ENCODE measurements around the gene PCDH9.
"Not testable (repeated sequence)": the region's sequence is repeated elsewhere in the genome, so short reads cannot be mapped to it uniquely, and the experiment has no call there.

The PCDH9 gene

DNA sequence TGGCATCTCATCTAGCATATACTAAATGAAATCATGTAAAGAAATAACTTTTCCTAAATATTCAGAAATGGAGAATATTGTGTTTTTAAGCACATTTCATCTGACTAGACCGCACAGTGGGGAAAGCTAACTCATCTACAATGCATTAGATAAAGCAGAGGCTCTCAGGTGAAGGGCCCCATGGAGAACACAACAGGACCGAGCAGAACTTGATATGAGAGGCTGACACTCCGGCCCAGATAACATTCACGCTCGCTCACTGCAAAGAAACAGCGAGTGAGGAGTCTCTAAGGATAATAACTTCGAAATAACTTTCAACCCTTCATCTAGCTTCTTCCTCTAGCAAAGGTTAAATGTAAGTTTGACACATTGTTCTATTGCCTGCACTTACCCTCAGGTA, 130.6 kb downstream of the PCDH9 start:
- H3K4me3 ChIP-seq (ENCODE audit: low read depth, low read length): no peak overlapping the region
- TF ChIP-seq CTCF (IDR thresholded peaks at IDR 0.05; ENCODE audit: borderline replicate concordance, insufficient read depth, low read depth, low read length): no peak

GRCh38 chr13:67097892-67098452, 132.2 kb downstream of the PCDH9 start:
- TF ChIP-seq CTCF (IDR thresholded peaks at IDR 0.05; ENCODE audit: borderline replicate concordance, insufficient read depth, low read depth, low read length): no peak
- H3K4me3 ChIP-seq (ENCODE audit: low read depth, low read length): no peak overlapping the region

DNA sequence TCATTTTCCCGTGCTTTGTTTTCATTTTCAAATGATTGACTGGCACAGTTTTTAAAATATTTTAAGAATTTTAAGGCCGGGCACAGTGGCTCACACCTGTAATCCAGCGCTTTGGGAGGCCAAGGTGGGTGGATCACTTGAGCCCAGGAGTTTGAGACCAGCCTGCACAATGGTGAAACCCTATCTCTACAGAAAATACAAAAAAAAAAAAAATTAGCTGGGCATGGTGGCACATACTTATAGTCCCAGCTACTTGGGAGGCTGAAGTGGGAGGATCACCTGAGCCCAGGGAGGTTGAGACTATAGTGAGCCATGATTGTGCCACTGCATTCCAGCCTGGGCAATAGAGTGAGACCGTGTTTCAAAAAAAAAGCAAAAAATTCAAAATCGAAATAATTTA, 133.2 kb downstream of the PCDH9 start:
- not testable (repeated sequence) for H3K4me3 ChIP-seq (ENCODE audit: low read depth, low read length)

GRCh38 chr13:67096418-67096817, 133.7 kb downstream of the PCDH9 start:
- no peak for TF ChIP-seq CTCF (IDR thresholded peaks at IDR 0.05; ENCODE audit: borderline replicate concordance, insufficient read depth, low read depth, low read length)
- no peak overlapping the region for H3K4me3 ChIP-seq (ENCODE audit: low read depth, low read length)

DNA sequence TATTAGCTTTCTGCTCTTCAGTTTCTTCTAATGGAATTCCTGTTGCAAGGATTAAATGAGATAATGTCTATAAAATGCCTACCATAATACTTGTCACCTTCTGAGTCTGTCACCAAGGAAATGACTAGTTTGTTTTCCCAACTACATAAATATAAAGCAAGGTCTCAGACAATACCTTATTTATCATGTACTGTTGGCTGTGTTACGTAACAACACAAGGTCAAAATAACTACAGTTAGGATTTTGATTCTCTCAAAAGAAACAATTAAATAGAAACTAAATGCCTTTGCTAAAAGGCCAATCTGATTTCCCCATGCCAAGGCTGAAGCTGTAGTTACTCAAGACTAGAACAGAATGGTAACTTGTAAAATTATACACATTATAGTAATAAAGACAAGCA, 134.5 kb downstream of the PCDH9 start:
- no peak for TF ChIP-seq CTCF (IDR thresholded peaks at IDR 0.05; ENCODE audit: borderline replicate concordance, insufficient read depth, low read depth, low read length)
- no peak overlapping the region for H3K4me3 ChIP-seq (ENCODE audit: low read depth, low read length)

GRCh38 chr13:67094952-67095351, 135.2 kb downstream of the PCDH9 start:
- no peak for TF ChIP-seq CTCF (IDR thresholded peaks at IDR 0.05; ENCODE audit: borderline replicate concordance, insufficient read depth, low read depth, low read length)
- no peak overlapping the region for H3K4me3 ChIP-seq (ENCODE audit: low read depth, low read length)

DNA sequence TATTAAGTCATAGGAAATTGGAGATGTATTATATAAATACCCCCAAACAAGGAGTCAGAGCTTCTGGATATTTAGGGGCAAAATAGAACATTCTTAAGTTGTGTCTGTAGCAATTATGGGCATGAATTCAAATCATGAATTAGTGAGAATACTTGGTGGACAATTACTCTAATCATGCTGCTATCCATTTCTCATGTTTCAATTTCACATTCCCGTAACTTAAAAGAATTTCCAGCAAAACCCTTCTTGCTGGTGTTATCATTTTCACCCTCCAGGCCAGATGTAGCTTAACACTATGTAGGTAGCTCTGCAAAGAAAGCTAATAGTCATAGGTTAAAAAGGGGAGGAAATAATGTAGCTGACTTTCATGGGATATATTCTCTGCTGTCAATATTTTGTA, 136.1 kb downstream of the PCDH9 start:
- H3K4me3 ChIP-seq (ENCODE audit: low read depth, low read length): no peak overlapping the region
- no peak for TF ChIP-seq CTCF (IDR thresholded peaks at IDR 0.05; ENCODE audit: borderline replicate concordance, insufficient read depth, low read depth, low read length)

DNA sequence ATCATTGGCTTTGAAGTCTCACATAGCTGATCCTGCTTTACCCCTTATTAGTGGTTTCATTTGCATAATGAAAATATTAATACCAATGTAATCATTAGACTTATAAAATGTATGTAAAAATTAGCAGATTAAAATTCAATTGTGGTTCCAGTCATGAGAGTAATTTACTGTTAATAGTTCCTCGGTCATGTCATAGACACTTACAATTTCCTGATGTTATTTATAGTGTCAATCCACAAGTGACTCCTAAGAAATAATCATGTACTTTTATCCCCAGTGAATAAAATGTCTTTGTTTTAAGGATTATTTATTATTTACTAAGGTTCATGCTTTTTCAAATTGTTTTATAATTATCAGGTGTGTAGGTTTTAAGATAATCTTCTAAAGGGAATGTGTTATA, 138.5 kb downstream of the PCDH9 start:
- H3K4me3 ChIP-seq (ENCODE audit: low read depth, low read length): no peak overlapping the region
- TF ChIP-seq CTCF (IDR thresholded peaks at IDR 0.05; ENCODE audit: borderline replicate concordance, insufficient read depth, low read depth, low read length): no peak
